Heart left ventricle (tissue), 16 donors: ENCODE data around the gene PRR19. TPM values are rescaled to one million over a fixed set of nuclear protein-coding genes. Genes with fewer than 3 reads are reported as not detected.

Source experiments
- ATAC-seq, 4 donors: fragments of 200-7000 bp; cut with Tn5 transposase; one replicate each; pipeline ENCODE4 v1.9.1; 2020 to 2022; ENCODE audit warnings: moderate library complexity in 4 of 4, mild to moderate bottlenecking in 3 of 4, moderate number of reproducible peaks in 1 of 4
- DNase-seq, 5 donors: peaks; one replicate each; pipeline ENCODE4 v3.0.0-alpha.2; 2020
- H3K27ac ChIP-seq, 12 donors: fragments of 200-600 bp; sonication (generic) in 4 of 12; one replicate each; pipeline versions ENCODE4 v1.5.0 to v1.8.0; 2016 to 2022; ENCODE audit warnings: mild to moderate bottlenecking in 2 of 12
- H3K27me3 ChIP-seq, 9 donors: fragments of 200-600 bp; sonication (generic) in 2 of 9; one replicate each; pipeline versions ENCODE4 v1.5.1 to v1.8.0; 2016 to 2022; ENCODE audit warnings: mild to moderate bottlenecking in 3 of 9
- H3K36me3 ChIP-seq, 9 donors: fragments of 200-600 bp; sonication (generic) in 2 of 9; one replicate each; pipeline versions ENCODE4 v1.5.0 to v1.8.0; 2018 to 2022; ENCODE audit warnings: mild to moderate bottlenecking in 2 of 9
- H3K4me1 ChIP-seq, 12 donors: fragments of 200-600 bp; sonication (generic) in 4 of 12; one replicate each; pipeline versions ENCODE4 v1.5.0 to v1.8.0; 2016 to 2022; ENCODE audit warnings: mild to moderate bottlenecking in 3 of 12
- H3K4me3 ChIP-seq, 12 donors: fragments of 200-600 bp; sonication (generic) in 4 of 12; one replicate each; pipeline versions ENCODE4 v1.5.0 to v1.8.0; 2017 to 2022; ENCODE audit warnings: mild to moderate bottlenecking in 9 of 12, moderate library complexity in 4 of 12
- H3K9me3 ChIP-seq, 12 donors: fragments of 200-600 bp; sonication (generic) in 4 of 12; one replicate each; pipeline versions ENCODE4 v1.5.0 to v1.8.0; 2016 to 2022; ENCODE audit warnings: mild to moderate bottlenecking in 1 of 12
- POLR2A ChIP-seq, 2 donors: fragments of 450-650 bp; IDR thresholded peaks; one replicate each; pipeline ENCODE4 v1.6.1; 2017; ENCODE audit warnings: antibody characterized with exemption in 2 of 2, mild to moderate bottlenecking in 2 of 2, moderate library complexity in 2 of 2
- WGBS, 4 donors: extraction: QIAGEN DNeasy Blood & Tissue Kit in 2 of 4; methylation state at CpG; one replicate each; pipeline versions ENCODE4 v1.1.5 to v1.1.7; 2013 to 2018; 5-methylcytosine and 5-hydroxymethylcytosine counted together
- intact Hi-C, 10 donors: fragments of 100-400 bp; cut with DNase I; formaldehyde crosslinking; loops; one replicate each; pipeline versions ENCODE4 v1.11.1 to v1.14.2; 2022
- polyA plus RNA-seq, 2 donors: library from polyadenylated mRNA; stranded (reverse); fragments of 200-250 nt; gene quantifications; one replicate each; pipeline ENCODE4 v1.2.3, GENCODE V29; 2013
- total RNA-seq, 9 donors: library from RNA; depleted of rRNA in 2 of 9; stranded (reverse); fragments of >200 nt in 2 of 9; fragmentation: NEBNext Ultra II Directional in 3 of 9; extraction: Animal tissue kit (Norgen Biotek cat#: 25700) in 3 of 9; gene quantifications; one replicate each; pipeline versions ENCODE4 v1.1.0 to v1.2.4, GENCODE V29; 2016 to 2023
- TF ChIP-seq, protein P1 (sequence below), 12 donors: fragments of 200-600 bp; sonication (generic) in 4 of 12; IDR thresholded peaks; one replicate each; pipeline versions ENCODE4 v1.5.0 to v1.8.0; 2018 to 2022; ENCODE audit warnings: antibody characterized with exemption in 12 of 12, mild to moderate bottlenecking in 5 of 12
- donor health status: ischemic (EF 13 %, LVEDD 7.1; RV severe dilation, severe dysfunction).
- donor health status: healthy with polysubstance abuse.
- donor health status: DM: no; HTN: yes; CAD: no.
- donor health status: DM: no; HTN: no; CAD: no.
- donor health status: ischemic (EF 25% LVEDD 6.9; RV normal size, moderate dysfunction).
- donor health status: ischemic (EF 25% LVEDD 5.7; RV mildly dilated, moderate dysfunction).
- donor health status: healthy.
- donor health status: DM: yes; HTN: yes; CAD: no.
- donor health status: ischemic (EF 35%, LVEDD 5.7; RV mildly dilated, moderate dysfunction).
- donor health status: nonischemic (EF 11% LVEDD 7.7; RV severe dilation, severe dysfunction).
- donor health status: DM: yes; HTN: yes; CAD: no.
- donor health status: PGD.
- donor health status: ischemic (EF 29% LVEDD 5.4; RV normal size, mild dysfunction).
- donor health status: nonischemic (EF 23%, LVEDD 6.1; RV moderate dilation, normal function).

Gene PRR19
- total and polyA plus RNA-seq, 11 donors, result 0.16 to 0.53 (median 0.28) TPM; not detected in 7

DNA sequence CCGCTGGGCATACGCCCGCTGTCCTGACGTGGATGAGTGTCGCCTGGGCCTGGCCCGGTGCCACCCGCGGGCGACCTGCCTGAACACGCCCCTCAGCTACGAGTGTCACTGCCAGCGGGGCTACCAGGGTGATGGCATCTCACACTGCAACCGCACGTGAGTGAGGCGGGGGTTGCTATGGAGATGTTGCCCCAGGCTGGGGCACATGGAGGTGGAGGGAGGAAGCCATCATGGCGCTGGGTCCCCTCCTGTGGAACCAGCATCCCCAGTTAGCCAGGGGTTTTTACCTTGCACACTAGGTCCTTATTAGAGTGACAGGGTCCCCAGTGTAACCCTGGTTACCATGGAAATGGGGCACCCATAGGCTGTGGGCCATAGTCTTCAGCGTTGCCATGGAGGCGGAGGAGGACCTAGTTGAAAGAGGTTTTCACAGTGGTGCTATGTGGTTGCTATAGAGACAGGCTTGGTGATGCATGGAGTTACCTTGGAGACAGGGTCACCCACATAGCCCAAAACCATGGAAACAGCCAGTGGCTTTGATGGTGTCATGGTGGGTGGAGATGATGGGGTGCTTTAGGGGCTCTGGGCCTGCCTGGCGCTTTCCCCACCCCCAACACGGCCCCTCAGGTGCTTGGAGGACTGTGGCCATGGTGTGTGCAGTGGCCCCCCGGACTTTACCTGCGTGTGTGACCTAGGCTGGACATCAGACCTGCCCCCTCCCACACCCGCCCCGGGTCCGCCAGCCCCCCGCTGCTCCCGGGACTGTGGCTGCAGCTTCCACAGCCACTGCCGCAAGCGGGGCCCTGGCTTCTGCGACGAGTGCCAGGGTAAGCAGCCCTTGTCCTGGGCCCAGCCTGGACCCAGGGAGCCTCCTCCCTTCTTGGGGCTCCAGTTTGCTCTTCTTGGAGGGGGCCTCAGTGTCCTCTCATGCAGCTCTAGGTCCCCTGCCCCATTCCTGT is 50.6 kb downstream of the PRR19 start:
- ATAC-seq, result no peak
- Histone ChIP-seq H3K27ac (no peak overlapping the region), H3K9me3 (no peaks in the 10 kb centered on the region), H3K4me3 (no peak overlapping the region), H3K36me3 (peaks cover 0 to 83% (median 70%) of the 10 kb centered on the region in 9 donors), H3K27me3 (no peaks in the 10 kb centered on the region), H3K4me1 (no peaks in the 10 kb centered on the region)
- intact Hi-C loops, result no loop called here
- no peak for TF ChIP-seq POLR2A (IDR thresholded peaks at IDR 0.05)
- TF ChIP-seq, protein P1, sequence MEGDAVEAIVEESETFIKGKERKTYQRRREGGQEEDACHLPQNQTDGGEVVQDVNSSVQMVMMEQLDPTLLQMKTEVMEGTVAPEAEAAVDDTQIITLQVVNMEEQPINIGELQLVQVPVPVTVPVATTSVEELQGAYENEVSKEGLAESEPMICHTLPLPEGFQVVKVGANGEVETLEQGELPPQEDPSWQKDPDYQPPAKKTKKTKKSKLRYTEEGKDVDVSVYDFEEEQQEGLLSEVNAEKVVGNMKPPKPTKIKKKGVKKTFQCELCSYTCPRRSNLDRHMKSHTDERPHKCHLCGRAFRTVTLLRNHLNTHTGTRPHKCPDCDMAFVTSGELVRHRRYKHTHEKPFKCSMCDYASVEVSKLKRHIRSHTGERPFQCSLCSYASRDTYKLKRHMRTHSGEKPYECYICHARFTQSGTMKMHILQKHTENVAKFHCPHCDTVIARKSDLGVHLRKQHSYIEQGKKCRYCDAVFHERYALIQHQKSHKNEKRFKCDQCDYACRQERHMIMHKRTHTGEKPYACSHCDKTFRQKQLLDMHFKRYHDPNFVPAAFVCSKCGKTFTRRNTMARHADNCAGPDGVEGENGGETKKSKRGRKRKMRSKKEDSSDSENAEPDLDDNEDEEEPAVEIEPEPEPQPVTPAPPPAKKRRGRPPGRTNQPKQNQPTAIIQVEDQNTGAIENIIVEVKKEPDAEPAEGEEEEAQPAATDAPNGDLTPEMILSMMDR (IDR thresholded peaks at IDR 0.05), result no peak
- 87 to 92% (median 90%) methylated on average over 15 to 31 of the region's 31 CpGs for WGBS, 4 donors
- DNase-seq, result no peak

- no peaks in the 10 kb centered on the region for H3K4me1 ChIP-seq
- DNase-seq (no peak), ATAC-seq (no peak)
- 95 to 96% (median 95%) methylated on average over 17 to 29 of the region's 29 CpGs for WGBS, 4 donors
- TF ChIP-seq POLR2A (IDR thresholded peaks at IDR 0.05), result no peak
- TF ChIP-seq, protein P1 (IDR thresholded peaks at IDR 0.05), result no peak
- H3K27ac ChIP-seq, result no peak overlapping the region
- intact Hi-C loops, result no loop called here
- H3K9me3 ChIP-seq, result no peaks in the 10 kb centered on the region
- H3K4me3 ChIP-seq, result no peak overlapping the region
- peaks cover 0 to 82% (median 68%) of the 10 kb centered on the region in 9 donors for H3K36me3 ChIP-seq
- no peaks in the 10 kb centered on the region for H3K27me3 ChIP-seq
Observed at GRCh38 chr19:42353341-42354015, 51.5 kb downstream of the PRR19 start.

DNA sequence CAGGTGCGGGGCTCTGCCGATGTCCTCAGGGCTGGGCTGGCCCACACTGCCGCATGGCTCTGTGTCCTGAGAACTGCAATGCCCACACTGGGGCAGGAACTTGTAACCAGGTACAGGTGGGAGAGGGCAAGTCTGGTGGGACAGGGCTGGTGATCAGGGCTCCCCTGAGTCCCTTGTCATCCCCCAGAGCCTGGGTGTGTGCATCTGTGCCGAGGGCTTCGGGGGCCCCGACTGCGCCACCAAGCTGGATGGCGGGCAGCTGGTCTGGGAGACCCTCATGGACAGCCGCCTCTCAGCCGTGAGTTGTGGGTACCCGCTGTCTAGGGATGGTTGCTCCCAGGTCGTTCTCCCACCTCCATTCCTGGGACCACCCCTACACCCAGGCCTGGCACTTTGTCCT is 54.0 kb downstream of the PRR19 start:
- H3K4me1 ChIP-seq, result no peaks in the 10 kb centered on the region
- no peak overlapping the region for H3K4me3 ChIP-seq
- peaks cover 0 to 87% (median 80%) of the 10 kb centered on the region in 9 donors for H3K36me3 ChIP-seq
- H3K27me3 ChIP-seq, result no peaks in the 10 kb centered on the region
- ATAC-seq, result no peak
- H3K9me3 ChIP-seq, result no peaks in the 10 kb centered on the region
- 91 to 100% (median 96%) methylated on average over 8 to 12 of the region's 12 CpGs for WGBS, 4 donors
- no peak for DNase-seq
- intact Hi-C loops, result no loop called here
- TF ChIP-seq, protein P1 (IDR thresholded peaks at IDR 0.05), result no peak
- no peak for TF ChIP-seq POLR2A (IDR thresholded peaks at IDR 0.05)
- H3K27ac ChIP-seq, result no peak overlapping the region

GRCh38 chr19:42356686-42357085 is 54.8 kb downstream of the PRR19 start:
- Histone ChIP-seq H3K9me3 (no peaks in the 10 kb centered on the region), H3K36me3 (peaks cover 0 to 91% (median 81%) of the 10 kb centered on the region in 9 donors), H3K4me1 (no peaks in the 10 kb centered on the region), H3K27ac (no peak overlapping the region), H3K27me3 (no peaks in the 10 kb centered on the region), H3K4me3 (no peak overlapping the region)
- intact Hi-C loops, result no loop called here
- no peak for DNase-seq
- TF ChIP-seq, protein P1 (IDR thresholded peaks at IDR 0.05), result no peak
- no peak for TF ChIP-seq POLR2A (IDR thresholded peaks at IDR 0.05)
- ATAC-seq, result no peak
- WGBS, 4 donors, result 97 to 98% (median 98%) methylated on average over 14 to 15 of the region's 15 CpGs
